ENCODE results near the gene LPCAT1.

DNA sequence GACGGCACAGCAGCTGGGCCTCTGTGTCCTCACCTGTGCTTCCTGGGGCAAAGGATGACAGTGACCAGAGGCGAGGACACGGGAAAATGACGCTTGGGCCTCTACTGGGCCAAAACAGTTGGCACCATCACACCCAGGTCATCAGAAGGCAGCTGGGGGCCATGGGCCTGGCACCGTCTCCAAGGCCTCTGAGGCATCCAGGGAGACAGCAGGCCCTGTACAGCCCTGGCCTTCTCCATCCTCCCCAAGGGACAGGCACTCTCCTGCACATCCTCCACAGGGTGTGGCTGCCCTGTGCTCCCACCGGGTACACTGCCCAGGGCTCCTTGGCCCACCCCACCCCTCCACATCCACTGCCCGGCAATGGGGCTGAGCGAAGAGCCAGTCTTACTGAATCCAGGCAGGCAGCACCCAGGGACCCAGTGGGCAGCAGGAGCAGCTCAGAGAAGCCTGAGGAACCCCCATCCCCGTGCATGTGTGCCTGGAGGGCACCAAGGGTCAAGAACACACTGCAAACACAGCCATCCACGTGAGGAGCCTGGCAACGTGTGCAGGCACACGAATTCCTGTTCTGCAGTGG, 4.0 kb downstream of the LPCAT1 start:
- TF ChIP-seq, protein P1, sequence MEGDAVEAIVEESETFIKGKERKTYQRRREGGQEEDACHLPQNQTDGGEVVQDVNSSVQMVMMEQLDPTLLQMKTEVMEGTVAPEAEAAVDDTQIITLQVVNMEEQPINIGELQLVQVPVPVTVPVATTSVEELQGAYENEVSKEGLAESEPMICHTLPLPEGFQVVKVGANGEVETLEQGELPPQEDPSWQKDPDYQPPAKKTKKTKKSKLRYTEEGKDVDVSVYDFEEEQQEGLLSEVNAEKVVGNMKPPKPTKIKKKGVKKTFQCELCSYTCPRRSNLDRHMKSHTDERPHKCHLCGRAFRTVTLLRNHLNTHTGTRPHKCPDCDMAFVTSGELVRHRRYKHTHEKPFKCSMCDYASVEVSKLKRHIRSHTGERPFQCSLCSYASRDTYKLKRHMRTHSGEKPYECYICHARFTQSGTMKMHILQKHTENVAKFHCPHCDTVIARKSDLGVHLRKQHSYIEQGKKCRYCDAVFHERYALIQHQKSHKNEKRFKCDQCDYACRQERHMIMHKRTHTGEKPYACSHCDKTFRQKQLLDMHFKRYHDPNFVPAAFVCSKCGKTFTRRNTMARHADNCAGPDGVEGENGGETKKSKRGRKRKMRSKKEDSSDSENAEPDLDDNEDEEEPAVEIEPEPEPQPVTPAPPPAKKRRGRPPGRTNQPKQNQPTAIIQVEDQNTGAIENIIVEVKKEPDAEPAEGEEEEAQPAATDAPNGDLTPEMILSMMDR (IDR thresholded peaks at IDR 0.05) = no peak
- no peak for TF ChIP-seq POLR2AphosphoS5 (IDR thresholded peaks at IDR 0.05)

Data from stomach (tissue), 4 donors.